Stomach smooth muscle (tissue), 2 donors: ENCODE data around the gene AIFM2.
"Not testable (repeated sequence)": the region's sequence is repeated elsewhere in the genome, so short reads cannot be mapped to it uniquely, and the experiment has no call there.

ENCODE experiments used
- H3K27ac ChIP-seq: one replicate; pipeline ENCODE4 v1.7.0; 2013; ENCODE audit warnings: mild to moderate bottlenecking, low read length, inconsistent platforms
- H3K27me3 ChIP-seq, 2 donors: one replicate each; pipeline ENCODE4 v1.7.0; 2013; ENCODE audit warnings: low read length in 2 of 2; ENCODE audit not compliant: insufficient read depth in 2 of 2, control insufficient read depth in 1 of 2
- H3K36me3 ChIP-seq, 2 donors: one replicate each; pipeline ENCODE4 v1.7.0; 2013; ENCODE audit warnings: low read length in 2 of 2; ENCODE audit not compliant: control insufficient read depth in 2 of 2, insufficient read depth in 2 of 2
- H3K4me1 ChIP-seq: one replicate; pipeline ENCODE4 v1.7.0; 2013; ENCODE audit warnings: low read length; ENCODE audit not compliant: control insufficient read depth, insufficient read depth
- H3K4me3 ChIP-seq, 2 donors: one replicate each; pipeline ENCODE4 v1.7.0; 2013; ENCODE audit warnings: low read length in 2 of 2
- H3K9ac ChIP-seq, 2 donors: one replicate each; pipeline ENCODE4 v1.7.0; 2013; ENCODE audit warnings: low read length in 2 of 2, mild to moderate bottlenecking in 1 of 2
- H3K9me3 ChIP-seq, 2 donors: one replicate each; pipeline ENCODE4 v1.7.0; 2013; ENCODE audit warnings: low read length in 2 of 2; ENCODE audit not compliant: control insufficient read depth in 2 of 2
- donor health status: healthy.
- donor health status: Pancreatic carcinoma.

Gene AIFM2

DNA sequence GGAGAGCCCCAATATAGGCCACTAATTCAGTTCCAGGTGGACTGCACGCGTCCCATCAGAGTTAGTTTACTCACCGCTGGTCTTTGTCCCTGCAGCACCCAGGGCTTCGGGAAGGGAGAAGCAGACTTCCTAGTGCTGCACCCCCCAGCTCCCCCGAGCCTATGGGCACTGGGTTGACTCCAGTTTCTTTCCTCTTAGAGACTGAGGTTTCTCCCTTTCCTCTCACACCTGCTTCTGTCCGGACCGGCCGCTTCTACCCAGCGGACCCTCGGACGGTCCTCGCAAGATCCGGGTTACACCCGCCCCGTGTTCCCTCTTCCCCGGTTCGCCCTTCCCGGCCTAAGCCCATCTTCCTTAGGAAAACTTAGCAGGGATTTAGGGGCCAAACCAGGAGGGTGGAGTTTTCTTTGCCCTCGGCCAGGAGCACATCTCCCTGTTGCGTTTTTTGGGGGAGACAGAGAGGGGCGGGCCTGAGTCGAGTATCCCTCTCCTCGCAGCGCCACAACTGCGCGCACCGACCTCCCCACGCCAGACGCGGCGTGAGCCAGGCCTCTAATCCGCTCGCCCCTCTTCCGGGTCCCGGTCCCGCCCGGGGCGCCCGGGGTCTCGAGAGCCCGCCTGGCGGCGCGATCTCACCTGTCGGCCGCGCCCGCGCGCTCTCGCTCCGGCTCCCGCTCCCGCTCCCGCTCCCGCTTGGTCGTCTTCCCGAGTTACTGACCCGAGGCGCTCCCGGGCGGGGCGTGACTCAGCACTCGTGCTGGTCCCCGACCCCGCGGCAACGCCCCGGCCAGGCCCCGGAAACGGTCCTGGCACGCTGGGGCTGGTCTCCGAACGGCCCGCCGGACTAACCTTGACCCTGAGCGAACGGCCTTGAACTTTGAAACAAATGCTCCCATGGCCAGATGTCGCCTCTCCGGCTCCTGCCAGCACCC lies at the start of gene AIFM2:
Gene AIFM2 (minus strand): TSS at position 728 of the 932 bp plus-strand sequence. CDS start 8,741 bp downstream, outside the sequence.
- Histone ChIP-seq H3K36me3 (peaks cover 0 to 4% of the 10 kb centered on the region in 2 donors), H3K27me3 (no peaks in the 10 kb centered on the region), H3K4me1 (peaks cover 9% of the 10 kb centered on the region), H3K27ac (peak within 1 kb of the TSS; percentile 60), H3K4me3 (peak within 1 kb of the TSS; percentile 84 to 86), H3K9ac (peak within 1 kb of the TSS; percentile 84 to 91), H3K9me3 (no peaks in the 10 kb centered on the region)

DNA sequence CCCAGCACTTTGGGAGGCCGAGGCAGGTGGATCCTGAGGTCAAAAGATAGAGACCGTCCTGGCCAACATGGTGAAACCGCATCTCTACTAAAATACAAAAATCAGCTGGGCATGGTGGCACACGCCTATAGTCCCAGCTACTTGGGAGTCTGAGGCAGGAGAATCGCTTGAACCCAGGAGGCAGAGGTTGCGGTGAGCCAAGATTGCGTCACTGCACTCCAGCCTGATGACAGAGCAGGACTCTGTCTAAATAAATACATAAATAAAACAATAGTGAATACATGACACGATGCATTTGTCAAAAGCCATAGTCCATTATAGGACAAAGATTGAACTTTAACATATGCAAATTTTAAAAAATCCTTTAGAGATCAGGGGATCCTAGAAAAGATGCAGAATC lies 46.6 kb upstream of the AIFM2 start:
- not testable (repeated sequence) for H3K9ac ChIP-seq, H3K4me1 ChIP-seq, H3K9me3 ChIP-seq, H3K36me3 ChIP-seq, H3K27ac ChIP-seq, H3K27me3 ChIP-seq, H3K4me3 ChIP-seq

DNA sequence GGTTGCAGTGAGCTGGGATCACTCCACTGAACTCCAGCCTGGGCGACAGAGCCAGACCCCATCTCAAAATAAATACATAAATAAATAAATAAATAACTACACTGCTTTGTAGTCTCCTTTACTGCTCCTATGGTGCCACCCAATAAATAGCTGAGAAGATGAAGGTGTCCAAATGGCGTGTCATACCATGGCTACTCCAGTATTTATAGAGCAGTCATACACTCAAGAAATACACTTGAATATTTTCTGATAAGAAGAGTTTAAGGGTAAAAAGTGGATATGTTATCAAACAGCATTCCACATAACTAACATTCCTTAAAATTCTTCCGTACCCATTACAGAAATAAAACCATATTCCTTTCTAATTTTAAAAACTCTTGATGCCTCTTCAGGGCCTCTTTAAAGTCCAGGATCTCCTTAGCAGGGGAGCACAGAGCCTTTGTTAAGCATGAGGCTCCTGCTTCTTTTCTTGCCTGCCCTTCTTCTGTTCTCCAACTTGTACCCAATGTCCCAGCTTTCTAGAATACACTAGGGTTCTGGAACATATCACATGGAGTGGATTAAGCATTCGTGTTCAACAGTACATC lies 45.6 kb upstream of the AIFM2 start:
- H3K9ac ChIP-seq, result no peak overlapping the region
- no peaks in the 10 kb centered on the region for H3K36me3 ChIP-seq
- no peak overlapping the region for H3K27ac ChIP-seq
- no peaks in the 10 kb centered on the region for H3K4me1 ChIP-seq
- peaks cover 0 to 2% of the 10 kb centered on the region in 2 donors for H3K27me3 ChIP-seq
- H3K9me3 ChIP-seq, result no peaks in the 10 kb centered on the region
- no peak overlapping the region for H3K4me3 ChIP-seq

DNA sequence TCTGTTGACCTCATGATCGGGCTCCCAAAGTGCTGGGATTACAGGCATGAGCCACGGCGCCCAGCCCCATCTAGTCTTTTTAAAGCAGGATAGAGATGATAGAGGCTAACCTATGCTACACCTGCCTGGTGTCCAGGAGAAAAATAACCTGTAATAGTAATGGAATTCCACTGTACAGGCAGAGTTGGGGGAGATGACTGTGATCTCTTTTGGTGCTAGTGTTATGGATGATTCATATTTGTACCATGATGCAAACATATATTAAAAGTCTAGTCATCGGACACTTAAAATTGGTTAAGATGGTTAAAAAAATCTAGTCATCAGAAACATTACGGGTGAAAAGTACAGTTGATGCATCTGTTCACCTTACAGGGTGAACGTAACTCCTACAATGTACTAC lies 43.8 kb upstream of the AIFM2 start:
- H3K9ac ChIP-seq, result no peak overlapping the region
- no peaks in the 10 kb centered on the region for H3K4me1 ChIP-seq
- H3K4me3 ChIP-seq, result no peak overlapping the region
- peaks cover 0 to 2% of the 10 kb centered on the region in 2 donors for H3K27me3 ChIP-seq
- H3K36me3 ChIP-seq, result no peaks in the 10 kb centered on the region
- H3K9me3 ChIP-seq, result no peaks in the 10 kb centered on the region
- H3K27ac ChIP-seq, result no peak overlapping the region

DNA sequence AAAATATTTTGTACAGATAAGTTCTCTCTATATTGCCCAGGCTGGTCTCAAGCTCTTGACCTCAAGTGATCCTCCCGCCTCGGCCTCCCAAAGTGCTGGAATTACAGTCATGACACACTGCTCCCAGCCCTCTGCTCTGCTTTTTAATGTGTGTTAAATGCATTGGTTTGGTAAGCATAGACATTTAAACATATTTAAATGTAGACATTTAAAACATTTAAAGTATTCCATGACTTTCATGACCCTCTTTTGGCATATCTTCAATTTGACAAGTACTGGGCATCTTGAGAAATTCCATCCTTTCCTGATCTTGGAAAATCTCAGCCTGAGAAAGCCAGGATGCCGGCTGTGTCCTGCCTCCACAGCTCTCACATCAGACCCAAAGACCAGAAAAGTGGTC lies 42.9 kb upstream of the AIFM2 start:
- Histone ChIP-seq H3K27me3 (peaks cover 0 to 2% of the 10 kb centered on the region in 2 donors), H3K4me1 (no peaks in the 10 kb centered on the region), H3K4me3 (no peak overlapping the region), H3K27ac (no peak overlapping the region), H3K9me3 (no peaks in the 10 kb centered on the region), H3K9ac (no peak overlapping the region), H3K36me3 (no peaks in the 10 kb centered on the region)

DNA sequence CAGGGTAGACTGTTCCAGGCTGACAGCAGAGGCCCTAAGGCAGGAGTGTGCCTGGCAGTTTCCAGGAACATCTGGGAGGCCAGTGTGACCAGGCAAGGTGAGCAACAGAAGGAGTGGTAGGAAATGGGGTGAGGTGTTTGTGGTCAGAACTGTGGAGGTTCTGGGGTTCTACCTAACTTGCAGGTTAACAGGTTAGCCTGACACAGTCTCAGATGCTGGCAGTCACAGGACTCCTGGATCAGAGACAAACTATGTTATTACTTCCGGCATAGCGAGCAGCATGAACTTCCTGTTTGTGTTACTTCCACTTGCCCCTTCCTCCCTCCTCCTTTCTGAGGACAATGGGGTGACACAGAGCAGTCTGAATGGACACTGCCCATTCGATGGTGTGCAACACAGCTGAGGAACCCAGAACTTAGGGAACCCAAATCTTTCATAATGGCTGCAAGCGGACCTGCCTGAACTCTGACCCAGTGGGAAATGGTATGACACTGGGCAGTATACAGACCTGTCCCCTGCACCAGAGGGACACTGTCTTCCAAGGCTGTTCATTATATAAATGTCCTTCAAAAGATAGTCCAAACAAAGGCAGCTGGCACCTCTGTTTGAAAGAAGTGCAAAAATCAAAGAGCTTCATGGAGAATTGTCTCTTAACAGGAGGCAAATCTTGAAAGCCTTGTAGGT lies 41.6 kb upstream of the AIFM2 start:
- H3K27me3 ChIP-seq, result peaks cover 0 to 2% of the 10 kb centered on the region in 2 donors
- no peak overlapping the region for H3K27ac ChIP-seq
- H3K4me1 ChIP-seq, result peaks cover 6% of the 10 kb centered on the region
- H3K9me3 ChIP-seq, result no peaks in the 10 kb centered on the region
- no peak overlapping the region for H3K9ac ChIP-seq
- H3K36me3 ChIP-seq, result no peaks in the 10 kb centered on the region
- H3K4me3 ChIP-seq, result no peak overlapping the region

DNA sequence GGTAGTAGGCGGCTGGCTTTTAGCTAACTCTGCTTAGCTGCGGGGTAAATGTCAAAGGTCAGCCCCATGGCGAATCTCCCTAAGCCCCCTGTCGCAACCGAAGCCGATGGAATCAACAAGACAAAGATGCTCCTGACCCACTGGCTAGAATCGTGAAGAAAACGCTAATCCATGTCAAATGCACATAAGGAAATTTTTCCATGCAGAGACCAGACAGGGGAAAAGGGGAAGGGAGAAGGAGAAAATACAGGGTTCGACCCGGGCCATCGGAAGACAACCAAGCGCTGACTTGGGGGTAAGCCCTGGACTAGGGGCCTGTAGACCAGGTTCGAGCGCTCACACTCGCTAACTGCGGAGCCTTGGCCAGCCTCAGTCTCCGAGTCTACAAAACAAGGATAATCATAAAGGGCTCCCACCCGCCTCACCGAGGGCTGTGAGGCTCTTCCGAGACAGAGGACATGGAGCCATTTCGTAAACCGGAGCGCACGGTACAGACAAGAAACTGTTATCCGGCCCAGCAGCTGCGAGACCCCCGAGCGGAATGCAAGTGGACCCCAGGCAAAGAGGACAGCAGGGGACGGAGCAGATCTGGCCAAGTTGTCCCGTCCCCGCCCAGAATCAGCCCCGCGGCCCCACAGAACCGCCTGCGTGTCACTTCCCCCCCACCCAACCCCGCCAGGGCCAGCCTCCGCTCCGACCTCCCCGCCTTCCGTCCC lies 37.2 kb upstream of the AIFM2 start:
- peak overlapping the region; percentile 83 for H3K27ac ChIP-seq

DNA sequence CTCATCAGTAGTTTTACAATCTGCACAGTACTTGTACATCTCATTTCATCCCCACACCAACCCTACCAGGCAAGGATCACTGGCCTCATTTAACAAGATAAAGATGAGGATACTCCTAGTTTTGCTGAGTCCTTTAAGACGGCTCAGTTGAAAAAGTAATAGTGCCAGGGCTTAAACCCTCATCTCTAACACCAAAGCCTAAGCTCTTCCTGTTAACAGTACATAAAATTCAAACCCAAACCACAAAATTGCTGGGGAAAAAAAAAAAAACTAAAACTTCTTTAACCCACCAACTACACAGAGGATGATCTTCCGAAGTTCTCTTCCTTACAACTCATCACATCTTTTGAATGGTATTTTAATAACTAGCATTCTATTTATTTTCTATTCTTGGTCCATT lies 36.4 kb upstream of the AIFM2 start:
- Histone ChIP-seq H3K9ac (peak overlapping the region; percentile 92 to 95), H3K4me1 (peaks cover 9% of the 10 kb centered on the region), H3K4me3 (peak overlapping the region; percentile 91 to 95), H3K27me3 (no peaks in the 10 kb centered on the region), H3K27ac (no peak overlapping the region), H3K36me3 (peaks cover 0 to 4% of the 10 kb centered on the region in 2 donors), H3K9me3 (no peaks in the 10 kb centered on the region)

More for the DNA sequence above, 37.2 kb upstream of the AIFM2 start:
- no peaks in the 10 kb centered on the region for H3K27me3 ChIP-seq
- H3K9me3 ChIP-seq, result no peaks in the 10 kb centered on the region
- peak overlapping the region; percentile 92 to 95 for H3K9ac ChIP-seq
- peaks cover 0 to 4% of the 10 kb centered on the region in 2 donors for H3K36me3 ChIP-seq
- peak overlapping the region; percentile 91 to 95 for H3K4me3 ChIP-seq
- H3K4me1 ChIP-seq, result peaks cover 9% of the 10 kb centered on the region

DNA sequence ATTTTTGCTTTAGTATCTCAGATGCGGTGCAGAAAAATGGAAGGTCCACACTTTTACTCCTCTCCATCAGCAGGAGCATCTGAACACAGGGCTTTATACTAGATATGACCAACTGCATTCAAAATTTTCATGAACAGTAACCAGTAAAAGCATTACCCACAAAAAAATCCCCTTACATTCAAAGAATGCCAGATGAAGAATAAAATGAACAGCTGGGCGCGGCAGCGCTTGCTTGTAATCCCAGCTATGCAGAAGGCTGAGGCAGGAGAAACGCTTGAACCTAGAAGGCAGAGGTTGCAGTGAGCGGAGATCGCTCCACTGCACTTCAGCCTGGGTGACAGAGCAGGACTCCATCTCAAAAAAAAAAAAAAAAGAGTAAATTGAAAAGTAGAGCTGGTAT lies 34.6 kb upstream of the AIFM2 start:
- Histone ChIP-seq H3K9ac (no peak overlapping the region), H3K4me3 (no peak overlapping the region), H3K27ac (no peak overlapping the region), H3K36me3 (peaks cover 0 to 4% of the 10 kb centered on the region in 2 donors), H3K4me1 (peaks cover 14% of the 10 kb centered on the region), H3K9me3 (no peaks in the 10 kb centered on the region), H3K27me3 (no peaks in the 10 kb centered on the region)

DNA sequence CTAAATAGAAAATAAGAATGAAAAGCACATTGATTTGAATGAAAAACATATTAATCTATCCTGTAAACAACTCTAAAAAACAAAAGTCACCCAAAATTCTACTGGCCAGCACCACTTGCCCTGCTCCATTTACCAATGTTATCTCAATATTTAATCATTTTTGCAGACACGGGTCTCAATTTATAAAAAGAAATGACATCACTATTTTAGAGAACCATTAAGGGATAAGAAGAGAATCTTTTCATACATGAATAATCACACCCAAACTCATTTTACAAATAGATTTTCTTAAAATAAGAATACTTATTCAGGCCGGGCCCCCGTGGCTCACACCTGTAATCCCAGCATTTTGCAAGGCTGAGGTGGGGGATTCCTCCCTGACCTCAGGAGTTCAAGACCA lies 33.8 kb upstream of the AIFM2 start:
- H3K9ac ChIP-seq, result no peak overlapping the region
- H3K9me3 ChIP-seq, result no peaks in the 10 kb centered on the region
- no peak overlapping the region for H3K4me3 ChIP-seq
- peaks cover 0 to 4% of the 10 kb centered on the region in 2 donors for H3K36me3 ChIP-seq
- H3K27me3 ChIP-seq, result no peaks in the 10 kb centered on the region
- no peak overlapping the region for H3K27ac ChIP-seq
- H3K4me1 ChIP-seq, result peaks cover 14% of the 10 kb centered on the region
